GM23338 (cell line): Measurements from ENCODE around the gene AURKB. TPM values are rescaled to one million over a fixed set of nuclear protein-coding genes. Genes with fewer than 3 reads are reported as not detected.
A peak's percentile ranks its signal among the peaks of the same experiment; 100 is the strongest.

Source experiments
- ATAC-seq: fragments of 200-7000 bp; cut with Tn5 transposase; 3 replicates; pipeline ENCODE4 v1.9.1; 2020
- DNase-seq: peaks from one replicate; pipeline ENCODE4 v3.0.0-alpha.2; 2015; ENCODE audit warnings: low spot score
- H2AFZ ChIP-seq: fragments of 200-600 bp; sonication (generic); 2 replicates; pipeline ENCODE4 v1.8.0; 2016; ENCODE audit warnings: antibody characterized with exemption, mild to moderate bottlenecking, moderate library complexity
- H3F3A ChIP-seq: fragments of 200-600 bp; sonication (generic); replicated peaks from 2 replicates; pipeline ENCODE4 v1.8.0; 2017; ENCODE audit warnings: antibody characterized with exemption, mixed run types, low read depth
- H3K27ac ChIP-seq: fragments of 200-600 bp; sonication (generic); 2 replicates; pipeline ENCODE4 v1.6.1; 2016; ENCODE audit warnings: low read depth
- H3K27me3 ChIP-seq: fragments of 200-600 bp; sonication (generic); 2 replicates; pipeline ENCODE4 v1.8.0; 2016; ENCODE audit warnings: mild to moderate bottlenecking, mixed run types, moderate library complexity; ENCODE audit not compliant: insufficient read depth
- H3K36me3 ChIP-seq: fragments of 200-600 bp; sonication (generic); 2 replicates; pipeline ENCODE4 v1.8.0; 2016; ENCODE audit warnings: mild to moderate bottlenecking; ENCODE audit not compliant: insufficient read depth
- H3K4me1 ChIP-seq: fragments of 200-600 bp; sonication (generic); 2 replicates; pipeline ENCODE4 v1.8.0; 2016; ENCODE audit warnings: mild to moderate bottlenecking, moderate library complexity; ENCODE audit not compliant: insufficient read depth
- H3K4me2 ChIP-seq: fragments of 200-600 bp; sonication (generic); 2 replicates; pipeline ENCODE4 v1.7.1; 2017; ENCODE audit warnings: mixed run types
- H3K4me3 ChIP-seq: fragments of 200-600 bp; sonication (generic); 2 replicates; pipeline ENCODE4 v1.6.1; 2016; ENCODE audit warnings: mixed run types
- H3K79me2 ChIP-seq: fragments of 200-600 bp; sonication (generic); replicated peaks from 2 replicates; pipeline ENCODE4 v1.8.0; 2017; ENCODE audit warnings: mild to moderate bottlenecking; ENCODE audit not compliant: insufficient read depth
- H3K9me2 ChIP-seq: fragments of 200-600 bp; sonication (generic); 2 replicates; pipeline ENCODE4 v1.8.0; 2017; ENCODE audit not compliant: insufficient read depth
- H4K20me1 ChIP-seq: fragments of 200-600 bp; sonication (generic); replicated peaks from 2 replicates; pipeline ENCODE4 v1.8.0; 2017; ENCODE audit warnings: mild to moderate bottlenecking; ENCODE audit not compliant: insufficient read depth
- H3K27ac Mint-ChIP-seq: 2 replicates; pipeline ENCODE4 v1.8.0; 2020; ENCODE audit warnings: inconsistent platforms, mild to moderate bottlenecking, moderate library complexity, mixed read lengths
- H3K27me3 Mint-ChIP-seq: 3 replicates; pipeline ENCODE4 v1.8.0; 2022; ENCODE audit warnings: low read depth, mild to moderate bottlenecking, moderate library complexity, mixed read lengths, inconsistent platforms; ENCODE audit not compliant: insufficient read depth, poor library complexity
- H3K36me3 Mint-ChIP-seq: 3 replicates; pipeline ENCODE4 v1.8.0; 2021; ENCODE audit warnings: low read depth, mild to moderate bottlenecking, inconsistent platforms, moderate library complexity, mixed read lengths
- H3K4me1 Mint-ChIP-seq: 3 replicates; pipeline ENCODE4 v1.8.0; 2020; ENCODE audit warnings: mild to moderate bottlenecking, inconsistent platforms, mixed read lengths
- H3K4me3 Mint-ChIP-seq: 3 replicates; pipeline ENCODE4 v1.8.0; 2021; ENCODE audit warnings: moderate library complexity, mild to moderate bottlenecking, inconsistent platforms, mixed read lengths
- H3K9me3 Mint-ChIP-seq: 3 replicates; pipeline ENCODE4 v1.8.0; 2020; ENCODE audit warnings: moderate library complexity, mild to moderate bottlenecking, inconsistent platforms, mixed read lengths
- CREB1 ChIP-seq: fragments of 250-450 bp; sonication (Bioruptor Pico); IDR thresholded peaks from 2 replicates; pipeline ENCODE4 v1.5.0; 2020; ENCODE audit warnings: low read depth, mild to moderate bottlenecking, moderate library complexity
- EZH2phosphoT487 ChIP-seq: fragments of 200-600 bp; sonication (generic); IDR thresholded peaks from one replicate; pipeline ENCODE4 v1.8.1; 2018; ENCODE audit warnings: antibody characterized with exemption; ENCODE audit not compliant: unreplicated experiment
- NANOG ChIP-seq: IDR thresholded peaks from 2 replicates; pipeline ENCODE4 v1.6.1; 2016; ENCODE audit warnings: antibody characterized with exemption, borderline replicate concordance
- POLR2AphosphoS5 ChIP-seq: IDR thresholded peaks from 2 replicates; pipeline ENCODE4 v1.6.1; 2016; ENCODE audit warnings: antibody characterized with exemption, low read depth
- STAT1 ChIP-seq: IDR thresholded peaks from one replicate; pipeline ENCODE4 v1.6.1; 2016; ENCODE audit warnings: antibody characterized with exemption; ENCODE audit not compliant: unreplicated experiment
- ZNF114 ChIP-seq: fragments of 250-450 bp; sonication (Bioruptor Pico); IDR thresholded peaks from 2 replicates; pipeline ENCODE4 v1.5.0; 2020; ENCODE audit warnings: mild to moderate bottlenecking, moderate library complexity
- ZNF331 ChIP-seq: fragments of 250-450 bp; sonication (Bioruptor Pico); IDR thresholded peaks from 2 replicates; pipeline ENCODE4 v1.5.0; 2020; ENCODE audit warnings: low read depth, mild to moderate bottlenecking, moderate library complexity
- ZNF462 ChIP-seq: fragments of 250-450 bp; sonication (Bioruptor Pico); IDR thresholded peaks from 2 replicates; pipeline ENCODE4 v1.5.0; 2020; ENCODE audit warnings: mild to moderate bottlenecking, moderate library complexity
- polyA plus RNA-seq: library from polyadenylated mRNA; unstranded; fragments of >200 nt; fragmentation: Nextera tagmentation; extraction: Ambion mirVana; gene quantifications from 2 replicates; pipeline ENCODE4 v1.2.1, GENCODE V29; 2016
- total RNA-seq: library from RNA; depleted of rRNA; stranded (reverse); fragments of >200 nt; shearing (Covaris generic); gene quantifications from 2 replicates; pipeline ENCODE4 v1.2.3, GENCODE V29; 2014
- TF ChIP-seq, protein P1 (sequence below): IDR thresholded peaks from one replicate; pipeline ENCODE4 v1.6.1; 2018; ENCODE audit warnings: antibody characterized with exemption; ENCODE audit not compliant: unreplicated experiment
- TF ChIP-seq, protein P2 (sequence below), 2 experiments: fragments of 200-600 bp in 1 of 2; sonication (generic) in 1 of 2; conservative IDR thresholded peaks; 2 replicates each; pipeline versions ENCODE4 v1.5.1 to v1.6.1; 2016 to 2017; ENCODE audit warnings: antibody characterized with exemption in 2 of 2, low read depth in 2 of 2, mild to moderate bottlenecking in 2 of 2, moderate library complexity in 1 of 2

Gene AURKB
- total and polyA plus RNA-seq, 2 experiments from 2014 or later, result 135 to 212 TPM

DNA sequence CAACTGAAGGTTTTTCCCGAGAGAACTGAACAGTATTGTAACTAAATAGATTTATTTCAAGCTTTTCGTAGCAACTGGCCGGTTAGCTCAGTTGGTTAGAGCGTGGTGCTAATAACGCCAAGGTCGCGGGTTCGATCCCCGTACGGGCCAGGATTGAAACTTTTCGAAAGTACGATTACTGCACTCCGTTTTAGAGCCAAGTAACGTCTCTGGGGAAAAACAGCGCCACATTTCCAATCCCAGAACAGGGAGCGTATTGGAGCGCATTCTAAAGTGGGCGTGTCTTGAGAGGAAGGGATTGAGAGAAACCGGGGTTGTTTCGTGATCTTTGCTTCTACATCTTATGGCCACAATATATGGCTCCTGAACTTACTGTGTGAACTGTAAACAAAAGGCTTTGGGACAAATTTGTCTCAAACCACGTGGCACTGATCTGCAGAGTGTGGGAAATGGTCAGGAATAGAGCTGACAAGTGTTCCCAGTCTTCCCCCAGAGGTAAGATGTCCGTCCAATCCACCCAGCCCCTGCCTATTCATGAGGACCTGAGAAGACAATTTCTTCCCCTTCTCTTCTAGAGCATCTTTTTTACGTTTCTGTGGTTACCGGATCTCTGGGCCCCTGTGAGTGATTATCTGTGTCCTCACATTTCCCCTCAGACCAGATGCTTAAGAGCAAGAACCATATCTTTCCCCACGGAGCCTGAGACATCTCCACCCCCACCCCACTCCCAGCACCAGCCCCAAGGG, 22.7 kb downstream of the AURKB start:
- Histone ChIP-seq H3K4me2 (peak overlapping the region; percentile 77), H3K4me1 (peaks cover 9% of the 10 kb centered on the region), H3K9me2 (no peaks in the 10 kb centered on the region), H4K20me1 (no peaks in the 10 kb centered on the region), H3K27ac (no peak overlapping the region), H3K27me3 (peaks cover 13% of the 10 kb centered on the region), H2AFZ (no peak overlapping the region), H3K79me2 (no peaks in the 10 kb centered on the region), H3K4me3 (peak overlapping the region; percentile 100), H3F3A (peaks cover 15% of the 10 kb centered on the region), H3K36me3 (no peaks in the 10 kb centered on the region)
- H3K4me1 Mint-ChIP-seq, result peaks cover 11% of the 10 kb centered on the region
- H3K9me3 Mint-ChIP-seq, result no peaks in the 10 kb centered on the region; the same call in 2 of the 3 replicates
- ATAC-seq, result peak; percentile 41
- DNase-seq, result peak; percentile 98
- peaks cover 18% of the 10 kb centered on the region for H3K27me3 Mint-ChIP-seq
- H3K36me3 Mint-ChIP-seq, result no peaks in the 10 kb centered on the region; the same call in 2 of the 3 replicates
- H3K4me3 Mint-ChIP-seq, result no peak overlapping the region
- TF ChIP-seq ZNF114 (no peak), ZNF462 (CRISPR knock-in tag) (no peak), NANOG (no peak), EZH2phosphoT487 (no peak), STAT1 (no peak), POLR2AphosphoS5 (0 out of 2 replicates have a peak, but pooled peaks have one; percentile 31), ZNF331 (CRISPR knock-in tag) (no peak), CREB1 (CRISPR knock-in tag) (no peak)
- TF ChIP-seq, protein P1, sequence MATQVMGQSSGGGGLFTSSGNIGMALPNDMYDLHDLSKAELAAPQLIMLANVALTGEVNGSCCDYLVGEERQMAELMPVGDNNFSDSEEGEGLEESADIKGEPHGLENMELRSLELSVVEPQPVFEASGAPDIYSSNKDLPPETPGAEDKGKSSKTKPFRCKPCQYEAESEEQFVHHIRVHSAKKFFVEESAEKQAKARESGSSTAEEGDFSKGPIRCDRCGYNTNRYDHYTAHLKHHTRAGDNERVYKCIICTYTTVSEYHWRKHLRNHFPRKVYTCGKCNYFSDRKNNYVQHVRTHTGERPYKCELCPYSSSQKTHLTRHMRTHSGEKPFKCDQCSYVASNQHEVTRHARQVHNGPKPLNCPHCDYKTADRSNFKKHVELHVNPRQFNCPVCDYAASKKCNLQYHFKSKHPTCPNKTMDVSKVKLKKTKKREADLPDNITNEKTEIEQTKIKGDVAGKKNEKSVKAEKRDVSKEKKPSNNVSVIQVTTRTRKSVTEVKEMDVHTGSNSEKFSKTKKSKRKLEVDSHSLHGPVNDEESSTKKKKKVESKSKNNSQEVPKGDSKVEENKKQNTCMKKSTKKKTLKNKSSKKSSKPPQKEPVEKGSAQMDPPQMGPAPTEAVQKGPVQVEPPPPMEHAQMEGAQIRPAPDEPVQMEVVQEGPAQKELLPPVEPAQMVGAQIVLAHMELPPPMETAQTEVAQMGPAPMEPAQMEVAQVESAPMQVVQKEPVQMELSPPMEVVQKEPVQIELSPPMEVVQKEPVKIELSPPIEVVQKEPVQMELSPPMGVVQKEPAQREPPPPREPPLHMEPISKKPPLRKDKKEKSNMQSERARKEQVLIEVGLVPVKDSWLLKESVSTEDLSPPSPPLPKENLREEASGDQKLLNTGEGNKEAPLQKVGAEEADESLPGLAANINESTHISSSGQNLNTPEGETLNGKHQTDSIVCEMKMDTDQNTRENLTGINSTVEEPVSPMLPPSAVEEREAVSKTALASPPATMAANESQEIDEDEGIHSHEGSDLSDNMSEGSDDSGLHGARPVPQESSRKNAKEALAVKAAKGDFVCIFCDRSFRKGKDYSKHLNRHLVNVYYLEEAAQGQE, result no peak
- TF ChIP-seq, protein P2, sequence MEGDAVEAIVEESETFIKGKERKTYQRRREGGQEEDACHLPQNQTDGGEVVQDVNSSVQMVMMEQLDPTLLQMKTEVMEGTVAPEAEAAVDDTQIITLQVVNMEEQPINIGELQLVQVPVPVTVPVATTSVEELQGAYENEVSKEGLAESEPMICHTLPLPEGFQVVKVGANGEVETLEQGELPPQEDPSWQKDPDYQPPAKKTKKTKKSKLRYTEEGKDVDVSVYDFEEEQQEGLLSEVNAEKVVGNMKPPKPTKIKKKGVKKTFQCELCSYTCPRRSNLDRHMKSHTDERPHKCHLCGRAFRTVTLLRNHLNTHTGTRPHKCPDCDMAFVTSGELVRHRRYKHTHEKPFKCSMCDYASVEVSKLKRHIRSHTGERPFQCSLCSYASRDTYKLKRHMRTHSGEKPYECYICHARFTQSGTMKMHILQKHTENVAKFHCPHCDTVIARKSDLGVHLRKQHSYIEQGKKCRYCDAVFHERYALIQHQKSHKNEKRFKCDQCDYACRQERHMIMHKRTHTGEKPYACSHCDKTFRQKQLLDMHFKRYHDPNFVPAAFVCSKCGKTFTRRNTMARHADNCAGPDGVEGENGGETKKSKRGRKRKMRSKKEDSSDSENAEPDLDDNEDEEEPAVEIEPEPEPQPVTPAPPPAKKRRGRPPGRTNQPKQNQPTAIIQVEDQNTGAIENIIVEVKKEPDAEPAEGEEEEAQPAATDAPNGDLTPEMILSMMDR (conservative IDR thresholded peaks at IDR 0.05; ENCODE audit: low read depth in 2 of 2), result peak in 1 of 2 experiments; percentile 30; a peak in 1 of 4 replicates
- H3K27ac Mint-ChIP-seq, result no peak overlapping the region
